Transverse colon (tissue), 4 donors: ENCODE measurements around the gene ELP5. TPM values are rescaled to one million over a fixed set of nuclear protein-coding genes. Genes with fewer than 3 reads are reported as not detected.
A peak's percentile ranks its signal among the peaks of the same experiment; 100 is the strongest.

ENCODE experiments used
- DNase-seq: peaks from one replicate; pipeline ENCODE4 v3.0.0-alpha.2; 2019
- H3K27ac ChIP-seq, 4 donors: fragments of 200-600 bp; sonication (generic); 2 replicates each; pipeline ENCODE4 v1.5.1; 2016 to 2018; ENCODE audit warnings: inconsistent platforms in 4 of 4
- H3K27me3 ChIP-seq: fragments of 200-600 bp; sonication (generic); 2 replicates; pipeline ENCODE4 v1.5.1; 2017; ENCODE audit warnings: inconsistent platforms
- H3K36me3 ChIP-seq, 4 donors: fragments of 200-600 bp; sonication (generic); 2 replicates each; pipeline ENCODE4 v1.5.1; 2017 to 2019; ENCODE audit warnings: inconsistent platforms in 4 of 4
- H3K4me1 ChIP-seq, 4 donors: fragments of 200-600 bp; sonication (generic); 2 replicates each; pipeline ENCODE4 v1.5.1; 2017 to 2020; ENCODE audit warnings: inconsistent platforms in 4 of 4
- H3K4me3 ChIP-seq, 4 donors: fragments of 200-600 bp; sonication (generic); 1 replicate in 1 of 4; 2 replicates in 3 of 4; pipeline versions ENCODE4 v1.5.1 to v1.6.1; 2017 to 2019; ENCODE audit warnings: inconsistent platforms in 4 of 4
- H3K9me3 ChIP-seq, 2 donors: fragments of 200-600 bp; sonication (generic); 2 replicates each; pipeline ENCODE4 v1.5.1; 2017 to 2019; ENCODE audit warnings: inconsistent platforms in 2 of 2
- EP300 ChIP-seq: sonication (generic); formaldehyde crosslinking; IDR thresholded peaks from one replicate; pipeline ENCODE4 v1.6.1; 2017; ENCODE audit warnings: antibody characterized with exemption, low read depth
- POLR2A ChIP-seq: fragments of 450-650 bp; IDR thresholded peaks from one replicate; pipeline ENCODE4 v1.6.1; 2016; ENCODE audit warnings: antibody characterized with exemption, mild to moderate bottlenecking, moderate library complexity
- POLR2AphosphoS5 ChIP-seq, 3 donors: sonication (generic); formaldehyde crosslinking; IDR thresholded peaks; one replicate each; pipeline ENCODE4 v1.6.1; 2016; ENCODE audit warnings: antibody characterized with exemption in 3 of 3
- WGBS, 2 donors: methylation state at CpG; one replicate each; pipeline ENCODE4 v1.1.5; 2018; ENCODE audit warnings: low coverage in 1 of 2; 5-methylcytosine and 5-hydroxymethylcytosine counted together
- in situ Hi-C, 4 donors: fragments of 200-750 bp; cut with MboI; loops; one replicate each; pipeline versions ENCODE4 v1.15.0 to v1.15.1; 2017; ENCODE audit warnings: low sequenced_read_pairs in 3 of 4, low pct_ligation_motif_present in 1 of 4, low pct_unique_long_range_greater_than_20kb in 1 of 4
- intact Hi-C: fragments of 100-400 bp; cut with DNase I; formaldehyde crosslinking; loops from one replicate; pipeline ENCODE4 v1.15.1; 2023; ENCODE audit warnings: low total_unique reads
- total RNA-seq, 4 donors: library from RNA; depleted of rRNA; stranded (reverse); fragments of >200 nt; gene quantifications; one replicate each; pipeline ENCODE4 v1.1.0, GENCODE V29; 2016
- TF ChIP-seq, protein P1 (sequence below), 5 experiments: fragments of 200-600 bp in 3 of 5; fragments of 450-650 bp in 2 of 5; sonication (generic) in 3 of 5; IDR thresholded peaks; 1 replicate in 2 of 5; 2 replicates in 3 of 5; pipeline ENCODE4 v1.5.1; 2016 to 2017; ENCODE audit warnings: antibody characterized with exemption in 5 of 5, inconsistent platforms in 3 of 5, mild to moderate bottlenecking in 2 of 5, moderate library complexity in 1 of 5

The ELP5 gene
- total RNA-seq, 4 donors from 2014 or later: 4.9 to 36.2 (median 30.3) TPM

DNA sequence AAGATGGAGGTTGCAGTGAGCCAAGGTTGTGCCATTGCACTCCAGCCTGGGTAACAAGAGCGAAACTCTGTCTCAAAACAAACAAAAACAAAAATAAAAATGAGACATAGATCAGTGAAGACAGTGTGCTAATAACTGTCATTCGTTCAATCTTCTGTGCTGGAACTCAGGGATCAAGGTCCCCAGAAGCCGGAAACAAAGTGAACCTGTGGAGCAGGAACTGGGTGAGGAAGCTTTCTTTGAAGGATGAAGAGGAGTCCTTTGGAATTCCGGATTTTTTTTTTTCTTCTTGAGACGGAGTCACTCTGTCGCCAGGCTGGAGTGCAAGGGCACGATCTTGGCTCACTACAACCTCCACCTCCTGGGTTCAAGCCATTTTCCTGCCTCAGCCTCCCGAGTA is 27.4 kb downstream of the ELP5 start:
- Histone ChIP-seq H3K4me1 (peaks cover 12 to 42% (median 30%) of the 10 kb centered on the region in 4 donors), H3K27me3 (no peaks in the 10 kb centered on the region), H3K9me3 (no peaks in the 10 kb centered on the region), H3K36me3 (no peaks in the 10 kb centered on the region), H3K27ac (peak overlapping the region; percentile 84 to 89 (median 86)), H3K4me3 (no peak overlapping the region)
- intact Hi-C loops (no loop called here), in situ Hi-C loops (loop anchor here in 2 of 4 donors (10.0 to 25.0 kb wide), 2 partner anchors 65 to 242 kb away; partner anchors contain the start of genes SLC16A11 (in 2 of the 2) and SLC16A13 (in 2 of the 2))
- TF ChIP-seq POLR2AphosphoS5 (IDR thresholded peaks at IDR 0.05) (peak in 1 of 3 donors; percentile 13), POLR2A (no peak)
- WGBS, 2 donors: 47 to 66% methylated on average over 7 to 8 of the region's 8 CpGs
- DNase-seq: no peak

DNA sequence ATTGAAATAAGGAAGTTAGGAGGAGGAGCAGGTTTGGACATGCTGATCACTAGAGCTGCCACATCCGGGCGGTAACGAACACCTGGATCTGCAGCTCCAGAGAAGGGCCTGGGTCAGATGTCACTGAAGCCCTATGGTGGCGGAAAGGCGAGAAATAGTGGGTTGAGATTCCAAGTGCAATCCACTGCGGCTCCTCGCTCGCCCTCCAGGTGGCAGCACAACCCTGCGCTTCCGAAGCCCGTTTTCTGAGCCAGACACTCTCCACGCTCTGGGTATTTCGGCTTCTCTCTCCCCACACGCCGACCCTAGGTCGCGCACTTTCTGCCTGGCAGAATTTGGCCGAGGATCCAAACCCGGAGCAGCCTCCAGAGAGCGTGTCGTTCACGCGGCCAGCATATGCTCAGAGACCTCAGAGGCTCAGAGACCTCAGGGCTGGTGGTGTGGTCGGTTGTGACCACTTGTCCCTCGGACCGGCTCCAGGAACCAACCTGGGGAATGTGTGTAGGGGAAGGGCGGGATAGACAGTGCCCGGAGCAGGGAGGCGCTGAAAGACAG is 28.6 kb downstream of the ELP5 start:
- intact Hi-C loops: loop anchor here (2.0 kb wide), 1 partner anchor 16 kb away; no protein-coding TSS in a partner anchor
- in situ Hi-C loops: loop anchor here in 2 of 4 donors (25.0 kb wide), 1 partner anchor 243 kb away; the partner anchor contains the start of genes SLC16A11 (in 2 of the 2) and SLC16A13 (in 2 of the 2)
- DNase-seq: peak; percentile 91

DNA sequence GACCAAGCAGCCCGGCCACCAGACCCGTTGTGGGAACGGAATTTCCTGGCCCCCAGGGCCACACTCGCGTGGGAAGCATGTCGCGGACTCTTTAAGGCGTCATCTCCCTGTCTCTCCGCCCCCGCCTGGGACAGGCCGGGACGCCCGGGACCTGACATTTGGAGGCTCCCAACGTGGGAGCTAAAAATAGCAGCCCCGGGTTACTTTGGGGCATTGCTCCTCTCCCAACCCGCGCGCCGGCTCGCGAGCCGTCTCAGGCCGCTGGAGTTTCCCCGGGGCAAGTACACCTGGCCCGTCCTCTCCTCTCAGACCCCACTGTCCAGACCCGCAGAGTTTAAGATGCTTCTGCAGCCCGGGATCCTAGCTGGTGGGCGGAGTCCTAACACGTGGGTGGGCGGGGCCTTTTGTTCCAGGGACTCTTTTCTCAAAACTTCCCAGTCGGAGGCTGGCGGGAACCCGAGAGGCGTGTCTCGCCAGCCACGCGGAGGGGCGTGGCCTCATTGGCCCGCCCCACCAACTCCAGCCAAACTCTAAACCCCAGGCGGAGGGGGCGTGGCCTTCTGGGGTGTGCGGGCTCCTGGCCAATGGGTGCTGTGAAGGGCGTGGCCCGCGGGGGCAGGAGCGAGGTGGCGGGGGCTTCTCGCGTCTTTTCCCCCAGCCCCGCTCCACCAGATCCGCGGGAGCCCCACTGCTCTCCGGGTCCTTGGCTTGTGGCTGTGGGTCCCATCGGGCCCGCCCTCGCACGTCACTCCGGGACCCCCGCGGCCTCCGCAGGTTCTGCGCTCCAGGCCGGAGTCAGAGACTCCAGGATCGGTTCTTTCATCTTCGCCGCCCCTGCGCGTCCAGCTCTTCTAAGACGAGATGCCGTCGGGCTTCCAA is 29.3 kb downstream of the ELP5 start, which contains the start of gene SLC2A4:
Gene SLC2A4, plus strand, starts transcription at position 645 of the 879 bp plus-strand sequence. Its CDS starts 217 bp downstream, at position 862.
- no peaks in the 10 kb centered on the region for H3K36me3 ChIP-seq
- H3K4me1 ChIP-seq: peaks cover 12 to 42% (median 33%) of the 10 kb centered on the region in 4 donors
- in situ Hi-C loops: loop anchor here in 2 of 4 donors (25.0 kb wide), 1 partner anchor 244 kb away; the partner anchor contains the start of genes SLC16A11 (in 2 of the 2) and SLC16A13 (in 2 of the 2)
- TF ChIP-seq, protein P1, sequence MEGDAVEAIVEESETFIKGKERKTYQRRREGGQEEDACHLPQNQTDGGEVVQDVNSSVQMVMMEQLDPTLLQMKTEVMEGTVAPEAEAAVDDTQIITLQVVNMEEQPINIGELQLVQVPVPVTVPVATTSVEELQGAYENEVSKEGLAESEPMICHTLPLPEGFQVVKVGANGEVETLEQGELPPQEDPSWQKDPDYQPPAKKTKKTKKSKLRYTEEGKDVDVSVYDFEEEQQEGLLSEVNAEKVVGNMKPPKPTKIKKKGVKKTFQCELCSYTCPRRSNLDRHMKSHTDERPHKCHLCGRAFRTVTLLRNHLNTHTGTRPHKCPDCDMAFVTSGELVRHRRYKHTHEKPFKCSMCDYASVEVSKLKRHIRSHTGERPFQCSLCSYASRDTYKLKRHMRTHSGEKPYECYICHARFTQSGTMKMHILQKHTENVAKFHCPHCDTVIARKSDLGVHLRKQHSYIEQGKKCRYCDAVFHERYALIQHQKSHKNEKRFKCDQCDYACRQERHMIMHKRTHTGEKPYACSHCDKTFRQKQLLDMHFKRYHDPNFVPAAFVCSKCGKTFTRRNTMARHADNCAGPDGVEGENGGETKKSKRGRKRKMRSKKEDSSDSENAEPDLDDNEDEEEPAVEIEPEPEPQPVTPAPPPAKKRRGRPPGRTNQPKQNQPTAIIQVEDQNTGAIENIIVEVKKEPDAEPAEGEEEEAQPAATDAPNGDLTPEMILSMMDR (IDR thresholded peaks at IDR 0.05): no peak
- TF ChIP-seq POLR2AphosphoS5 (IDR thresholded peaks at IDR 0.05) (peak; percentile 57 to 73 (median 59)), POLR2A (peak; percentile 54), EP300 (no peak)
- H3K27me3 ChIP-seq: no peaks in the 10 kb centered on the region
- peak within 1 kb of the TSS; percentile 41 to 71 (median 48) for H3K4me3 ChIP-seq
- peak; percentile 97 for DNase-seq
- WGBS, 2 donors: 0 to 10% methylated on average over 2 to 61 of the region's 71 CpGs
- H3K9me3 ChIP-seq: no peaks in the 10 kb centered on the region
- intact Hi-C loops: loop anchor here (2.0 kb wide), 1 partner anchor 15 kb away; no protein-coding TSS in a partner anchor
- H3K27ac ChIP-seq: peak within 1 kb of the TSS; percentile 84 to 89 (median 86)

More for the DNA sequence above, 28.6 kb downstream of the ELP5 start:
- Histone ChIP-seq H3K27me3 (no peaks in the 10 kb centered on the region), H3K36me3 (no peaks in the 10 kb centered on the region), H3K4me1 (peaks cover 12 to 42% (median 33%) of the 10 kb centered on the region in 4 donors), H3K9me3 (no peaks in the 10 kb centered on the region), H3K4me3 (peak overlapping the region in 3 of 4 donors; percentile 43 to 71 (median 54)), H3K27ac (peak overlapping the region; percentile 84 to 89 (median 86))
- WGBS, 2 donors: 0% methylated on average over 3 to 29 of the region's 29 CpGs
- peak in 2 of 3 donors; percentile 28 to 45 for TF ChIP-seq POLR2AphosphoS5 (IDR thresholded peaks at IDR 0.05)
- TF ChIP-seq POLR2A: peak; percentile 17
- peak; percentile 1 for TF ChIP-seq EP300
- TF ChIP-seq, protein P1 (IDR thresholded peaks at IDR 0.05): peak; percentile 86 to 99 (median 96)

DNA sequence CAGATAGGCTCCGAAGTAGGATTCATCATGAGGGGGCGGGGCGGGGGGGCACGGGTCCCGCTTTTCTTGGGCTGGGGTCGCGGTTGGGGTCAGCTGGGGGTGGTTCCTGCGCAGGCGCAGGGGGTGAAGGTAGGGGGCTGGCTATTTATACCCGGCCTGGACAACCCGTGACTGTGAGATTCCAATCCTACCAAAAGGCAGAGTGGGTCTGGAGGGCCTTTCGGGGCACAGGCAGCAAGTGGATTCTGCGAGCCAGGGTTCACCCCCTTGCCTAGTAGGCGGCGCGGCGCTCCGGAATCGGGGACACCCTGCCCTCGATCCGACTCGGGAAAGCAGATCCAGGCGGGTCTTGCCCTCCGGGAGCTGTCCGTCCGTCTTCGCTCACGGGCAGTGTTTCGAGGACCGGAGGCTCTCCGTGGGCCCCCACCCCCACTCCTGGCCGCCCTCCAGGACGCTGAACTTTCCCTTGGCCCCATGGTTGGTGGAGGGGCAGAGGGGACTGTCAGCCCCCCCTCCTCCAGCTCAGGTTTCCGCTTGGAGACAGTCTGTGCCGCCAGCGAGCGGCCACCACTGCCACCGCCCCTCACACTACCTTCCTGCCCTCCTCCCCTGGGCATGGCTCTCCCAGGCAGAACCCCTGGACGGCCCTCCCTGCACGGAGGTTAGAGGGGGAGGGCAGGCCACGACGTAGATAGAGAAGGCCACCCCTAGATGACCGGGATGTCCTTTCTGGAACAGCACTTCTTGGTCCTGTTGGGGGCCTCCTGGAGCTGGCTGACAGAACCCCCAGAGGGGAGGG is 30.1 kb downstream of the ELP5 start:
- Histone ChIP-seq H3K9me3 (no peaks in the 10 kb centered on the region), H3K4me1 (peaks cover 12 to 42% (median 33%) of the 10 kb centered on the region in 4 donors), H3K36me3 (no peaks in the 10 kb centered on the region), H3K4me3 (peak overlapping the region; percentile 41 to 71 (median 48)), H3K27me3 (no peaks in the 10 kb centered on the region), H3K27ac (peak overlapping the region; percentile 84 to 89 (median 86))
- peak in 2 of 3 donors; percentile 9 to 21 for TF ChIP-seq POLR2AphosphoS5 (IDR thresholded peaks at IDR 0.05)
- TF ChIP-seq POLR2A: no peak
- no peak for DNase-seq
- intact Hi-C loops: loop anchor here (2.0 kb wide), 1 partner anchor 15 kb away; no protein-coding TSS in a partner anchor
- in situ Hi-C loops: loop anchor here in 2 of 4 donors (25.0 kb wide), 1 partner anchor 245 kb away; the partner anchor contains the start of genes SLC16A11 (in 2 of the 2) and SLC16A13 (in 2 of the 2)
- WGBS, 2 donors: 9% methylated on average over 43 of the region's 43 CpGs; no CpG with 5 or more reads in 1 of the 2 donors
